Trophoblast cell (in vitro differentiated cells and primary cell): ENCODE results near the gene FSTL4.

Experiments used
- DNase-seq, 2 donors: peaks; one replicate each; pipeline ENCODE4 v3.0.0-alpha.2; 2016
- H2AFZ ChIP-seq: 2 replicates; pipeline ENCODE4 v1.6.1; 2013; ENCODE audit warnings: low read length, moderate library complexity, mild to moderate bottlenecking; ENCODE audit not compliant: insufficient read depth, poor library complexity
- H2AK5ac ChIP-seq: 2 replicates; pipeline ENCODE4 v1.6.1; 2013; ENCODE audit warnings: mild to moderate bottlenecking, low read length
- H2BK120ac ChIP-seq: 2 replicates; pipeline ENCODE4 v1.6.1; 2013; ENCODE audit warnings: low read length, mild to moderate bottlenecking, moderate library complexity; ENCODE audit not compliant: insufficient read depth, poor library complexity
- H2BK12ac ChIP-seq: 2 replicates; pipeline ENCODE4 v1.6.1; 2013; ENCODE audit warnings: mild to moderate bottlenecking, low read length, moderate library complexity
- H2BK5ac ChIP-seq: 2 replicates; pipeline ENCODE4 v1.6.1; 2013; ENCODE audit warnings: low read length, low read depth, moderate library complexity, mild to moderate bottlenecking; ENCODE audit not compliant: poor library complexity
- H3K14ac ChIP-seq: 2 replicates; pipeline ENCODE4 v1.6.1; 2013; ENCODE audit warnings: mild to moderate bottlenecking, low read length
- H3K18ac ChIP-seq: 2 replicates; pipeline ENCODE4 v1.6.1; 2013; ENCODE audit warnings: mild to moderate bottlenecking, low read length
- H3K23ac ChIP-seq: 2 replicates; pipeline ENCODE4 v1.6.1; 2013; ENCODE audit warnings: low read length
- H3K27ac ChIP-seq: 2 replicates; pipeline ENCODE4 v1.5.1; 2013; ENCODE audit warnings: low read depth, mild to moderate bottlenecking, inconsistent platforms, low read length, moderate library complexity
- H3K27me3 ChIP-seq: 2 replicates; pipeline ENCODE4 v1.6.1; 2013; ENCODE audit warnings: inconsistent platforms, mild to moderate bottlenecking, low read length, moderate library complexity; ENCODE audit not compliant: insufficient read depth
- H3K36me3 ChIP-seq, 2 experiments: 1 replicate in 1 of 2; 2 replicates in 1 of 2; pipeline ENCODE4 v1.6.1; 2013; ENCODE audit warnings: low read length in 2 of 2, mild to moderate bottlenecking in 2 of 2, moderate library complexity in 1 of 2; ENCODE audit not compliant: insufficient read depth in 2 of 2, control insufficient read depth in 1 of 2
- H3K4ac ChIP-seq: 2 replicates; pipeline ENCODE4 v1.6.1; 2013; ENCODE audit warnings: low read depth, mild to moderate bottlenecking, low read length, moderate library complexity
- H3K4me1 ChIP-seq, 2 experiments: 1 replicate in 1 of 2; 2 replicates in 1 of 2; pipeline ENCODE4 v1.6.1; 2013; ENCODE audit warnings: low read length in 2 of 2, mild to moderate bottlenecking in 2 of 2, moderate library complexity in 1 of 2; ENCODE audit not compliant: insufficient read depth in 2 of 2, control insufficient read depth in 1 of 2
- H3K4me2 ChIP-seq: 2 replicates; pipeline ENCODE4 v1.6.1; 2013; ENCODE audit warnings: inconsistent platforms, mild to moderate bottlenecking, low read length, moderate library complexity
- H3K4me3 ChIP-seq: 2 replicates; pipeline ENCODE4 v1.5.1; 2013; ENCODE audit warnings: mild to moderate bottlenecking, low read depth, low read length, inconsistent platforms
- H3K79me1 ChIP-seq: one replicate; pipeline ENCODE4 v1.6.1; 2013; ENCODE audit warnings: low read length
- H3K79me2 ChIP-seq: 2 replicates; pipeline ENCODE4 v1.6.1; 2013; ENCODE audit warnings: low read length, mild to moderate bottlenecking; ENCODE audit not compliant: control insufficient read depth, insufficient read depth, poor library complexity
- H3K9ac ChIP-seq: 2 replicates; pipeline ENCODE4 v1.6.1; 2013; ENCODE audit warnings: mild to moderate bottlenecking, low read length
- H3K9me3 ChIP-seq: 2 replicates; pipeline ENCODE4 v1.6.1; 2013; ENCODE audit warnings: low read depth, mild to moderate bottlenecking, control low read depth, inconsistent platforms, low read length; ENCODE audit not compliant: insufficient read depth
- H4K12ac ChIP-seq: 2 replicates; pipeline ENCODE4 v1.6.1; 2013; ENCODE audit warnings: low read depth, mild to moderate bottlenecking, low read length, moderate library complexity
- H4K8ac ChIP-seq: 2 replicates; pipeline ENCODE4 v1.6.1; 2013; ENCODE audit warnings: low read depth, mild to moderate bottlenecking, low read length, moderate library complexity
- H4K91ac ChIP-seq: one replicate; pipeline ENCODE4 v1.6.1; 2013; ENCODE audit warnings: low read depth, mild to moderate bottlenecking, low read length, moderate library complexity
- WGBS: extraction: QIAGEN DNeasy Blood & Tissue Kit; methylation state at CpG from one replicate; pipeline ENCODE4 v1.1.7; 2013; ENCODE audit warnings: missing lambda C conversion rate; ENCODE audit not compliant: insufficient read length, insufficient coverage; ENCODE audit errors: extremely low coverage; 5-methylcytosine and 5-hydroxymethylcytosine counted together

FSTL4 gene

DNA sequence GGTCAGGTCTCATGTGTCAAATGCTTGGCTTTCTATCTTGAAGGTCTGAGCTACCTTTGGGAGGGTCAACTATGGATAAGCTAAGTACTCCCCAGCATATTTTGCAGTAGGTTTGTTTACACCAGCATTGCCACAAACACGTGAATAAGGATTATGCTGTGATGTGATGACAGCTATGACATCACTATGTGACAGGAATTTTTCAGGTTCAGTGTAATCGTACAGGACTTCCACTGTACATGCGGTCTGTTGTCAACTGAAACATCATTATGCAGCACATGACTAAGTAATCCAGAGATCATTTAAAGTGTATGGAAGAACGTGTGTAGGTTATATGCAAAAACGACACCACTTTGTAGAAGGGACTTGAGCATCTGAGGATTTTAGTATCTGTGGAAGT is 104.0 kb downstream of the FSTL4 start:
- Histone ChIP-seq H2AFZ (no peak overlapping the region), H3K9me3 (no peaks in the 10 kb centered on the region), H3K27me3 (no peaks in the 10 kb centered on the region), H4K91ac (no peak overlapping the region), H2BK5ac (no peak overlapping the region), H3K18ac (no peak overlapping the region), H3K4ac (no peak overlapping the region), H3K9ac (no peak overlapping the region), H3K79me1 (no peaks in the 10 kb centered on the region), H3K36me3 (no peaks in the 10 kb centered on the region), H4K12ac (no peak overlapping the region), H3K27ac (no peak overlapping the region), H3K4me1 (peaks cover 0 to 2% of the 10 kb centered on the region in 2 experiments), H3K23ac (no peak overlapping the region), H2AK5ac (no peak overlapping the region), H2BK120ac (no peak overlapping the region), H3K4me3 (no peak overlapping the region), H3K14ac (no peak overlapping the region), H3K79me2 (no peaks in the 10 kb centered on the region), H3K4me2 (no peak overlapping the region), H4K8ac (no peak overlapping the region), H2BK12ac (no peak overlapping the region)
- no CpG with 5 or more reads among the region's 5 CpGs for WGBS
- DNase-seq, result no peak

DNA sequence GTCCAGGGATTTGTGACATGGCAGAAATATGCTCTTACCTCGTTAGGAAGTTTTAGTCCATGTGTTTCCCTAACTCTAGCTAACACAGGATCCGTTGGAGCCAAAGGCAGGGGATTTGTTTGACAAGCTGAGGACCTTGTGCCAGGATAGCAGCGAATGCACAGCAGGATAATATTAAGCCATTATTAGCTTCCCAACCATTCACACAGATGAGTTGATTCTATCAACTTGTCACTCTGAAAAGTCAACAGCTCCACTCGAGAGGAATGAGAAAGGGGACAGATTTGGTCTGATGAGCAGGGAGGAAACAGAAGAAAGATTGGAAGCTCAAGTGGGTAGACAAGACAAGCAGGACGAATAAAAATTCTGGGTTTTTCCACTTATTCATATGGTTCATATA is 106.2 kb downstream of the FSTL4 start:
- H2BK12ac ChIP-seq, result no peak overlapping the region

DNA sequence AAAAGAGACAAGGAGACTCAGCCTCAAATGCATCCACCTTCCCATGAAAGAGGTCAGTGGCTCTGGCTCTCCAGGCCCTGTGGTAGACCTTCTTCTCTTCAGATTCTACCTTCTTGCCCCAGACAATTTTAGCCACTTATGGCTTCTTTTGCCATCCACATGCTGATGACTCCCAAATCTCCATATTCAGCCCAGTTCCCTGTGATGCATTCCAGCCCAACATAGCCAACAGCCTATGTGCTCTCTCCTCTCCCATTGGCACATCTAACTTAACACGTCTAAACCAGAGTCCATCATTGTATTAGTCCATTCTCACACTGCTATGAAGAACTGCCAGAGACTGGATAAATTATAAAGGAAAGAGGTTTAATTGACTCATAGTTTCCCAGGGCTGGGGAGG is 108.8 kb downstream of the FSTL4 start:
- H2AFZ ChIP-seq, result no peak overlapping the region
- no peak overlapping the region for H4K8ac ChIP-seq
- H2BK12ac ChIP-seq, result no peak overlapping the region
- no peak overlapping the region for H3K4ac ChIP-seq
- H3K27me3 ChIP-seq, result no peaks in the 10 kb centered on the region
- H4K12ac ChIP-seq, result no peak overlapping the region
- whole genome bisulfite sequencing, result no CpG with 5 or more reads among the region's 1 CpG
- H3K79me1 ChIP-seq, result no peaks in the 10 kb centered on the region
- H2BK120ac ChIP-seq, result no peak overlapping the region
- H3K9ac ChIP-seq, result no peak overlapping the region
- DNase-seq, result no peak
- H2BK5ac ChIP-seq, result no peak overlapping the region
- H3K4me2 ChIP-seq, result no peak overlapping the region
- H3K23ac ChIP-seq, result no peak overlapping the region
- H3K9me3 ChIP-seq, result no peaks in the 10 kb centered on the region
- H3K4me3 ChIP-seq, result no peak overlapping the region
- no peak overlapping the region for H2AK5ac ChIP-seq
- no peaks in the 10 kb centered on the region for H3K36me3 ChIP-seq
- H4K91ac ChIP-seq, result no peak overlapping the region
- H3K27ac ChIP-seq, result no peak overlapping the region
- H3K4me1 ChIP-seq, result no peaks in the 10 kb centered on the region
- H3K14ac ChIP-seq, result no peak overlapping the region
- no peak overlapping the region for H3K18ac ChIP-seq
- H3K79me2 ChIP-seq, result no peaks in the 10 kb centered on the region

More for the DNA sequence above, 106.2 kb downstream of the FSTL4 start:
- Histone ChIP-seq H2AK5ac (no peak overlapping the region), H2BK120ac (no peak overlapping the region), H3K4me1 (peaks cover 0 to 2% of the 10 kb centered on the region in 2 experiments), H3K23ac (no peak overlapping the region), H2AFZ (no peak overlapping the region), H3K36me3 (no peaks in the 10 kb centered on the region), H3K79me1 (no peaks in the 10 kb centered on the region), H4K12ac (no peak overlapping the region), H3K9me3 (no peaks in the 10 kb centered on the region), H3K4me2 (no peak overlapping the region), H3K18ac (no peak overlapping the region), H4K8ac (no peak overlapping the region), H4K91ac (no peak overlapping the region), H3K14ac (no peak overlapping the region), H3K4ac (no peak overlapping the region), H3K4me3 (no peak overlapping the region), H2BK5ac (no peak overlapping the region), H3K79me2 (no peaks in the 10 kb centered on the region), H3K27me3 (no peaks in the 10 kb centered on the region), H3K27ac (no peak overlapping the region), H3K9ac (no peak overlapping the region)
- DNase-seq, result no peak
- no CpG with 5 or more reads among the region's 5 CpGs for WGBS

DNA sequence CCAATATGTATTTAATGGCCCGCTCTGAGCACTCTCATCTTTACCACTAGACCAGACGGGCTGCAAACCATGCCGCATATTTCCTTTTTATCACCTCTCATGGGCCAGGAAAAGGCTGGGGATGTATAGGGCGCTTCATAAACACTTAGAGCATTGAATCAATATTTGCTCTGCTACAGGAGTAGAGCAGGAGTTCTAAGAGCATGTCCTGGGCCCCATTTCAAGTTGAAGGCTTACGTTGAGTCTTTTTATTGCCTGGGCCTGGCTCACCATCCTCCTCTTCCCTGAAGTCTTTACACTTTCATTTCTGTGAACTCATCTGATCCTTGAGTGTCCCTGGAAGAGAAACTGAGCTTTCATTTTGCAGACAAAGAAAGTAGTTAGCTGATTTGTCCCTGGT is 112.4 kb downstream of the FSTL4 start:
- no peak overlapping the region for H3K9ac ChIP-seq
- no peak overlapping the region for H2BK12ac ChIP-seq
- H3K4me1 ChIP-seq, result no peaks in the 10 kb centered on the region
- H3K36me3 ChIP-seq, result no peaks in the 10 kb centered on the region
- H3K18ac ChIP-seq, result no peak overlapping the region
- H3K23ac ChIP-seq, result no peak overlapping the region
- no CpG with 5 or more reads among the region's 5 CpGs for WGBS
- H3K9me3 ChIP-seq, result no peaks in the 10 kb centered on the region
- no peak overlapping the region for H4K8ac ChIP-seq
- no peak overlapping the region for H2BK120ac ChIP-seq
- no peak overlapping the region for H3K4me3 ChIP-seq
- no peak overlapping the region for H3K27ac ChIP-seq
- H3K4ac ChIP-seq, result no peak overlapping the region
- DNase-seq, result no peak
- H3K4me2 ChIP-seq, result no peak overlapping the region
- H3K79me1 ChIP-seq, result no peaks in the 10 kb centered on the region
- H4K12ac ChIP-seq, result no peak overlapping the region
- no peak overlapping the region for H2AK5ac ChIP-seq
- H2BK5ac ChIP-seq, result no peak overlapping the region
- H3K79me2 ChIP-seq, result no peaks in the 10 kb centered on the region
- no peaks in the 10 kb centered on the region for H3K27me3 ChIP-seq
- H3K14ac ChIP-seq, result no peak overlapping the region
- no peak overlapping the region for H4K91ac ChIP-seq
- H2AFZ ChIP-seq, result no peak overlapping the region
